ENCODE data around the gene CD200R1. TPM values are rescaled to one million over a fixed set of nuclear protein-coding genes. Genes with fewer than 3 reads are reported as not detected.

Gene CD200R1
- total and polyA plus RNA-seq, 2 of the 8 experiments (the other 6 are each of a cell fraction or from before 2014, with no cell fraction given): 0.02 TPM; not detected in 1

- no peak for TF ChIP-seq TEAD4 (IDR thresholded peaks at IDR 0.05; ENCODE audit: low read depth, low read length)
- no peak for TF ChIP-seq CHD2 (IDR thresholded peaks at IDR 0.05; ENCODE audit: low read length)
- TF ChIP-seq SAP30 (IDR thresholded peaks at IDR 0.05; ENCODE audit: insufficient read depth, insufficient replicate concordance, low read length): no peak
- no peak for TF ChIP-seq EP300 (IDR thresholded peaks at IDR 0.05; ENCODE audit: borderline replicate concordance in 1 of 2, low read depth in 2 of 2, low read length in 2 of 2)
These were observed 2.0 kb upstream of the CD200R1 start (continued) for GRCh38 chr3:112976953-112977352.
